HG03280 (cell line): Measurements from ENCODE around the gene OR51E1.

Source experiments
- ATAC-seq: cut with Tn5 transposase; IDR thresholded peaks from one replicate; pipeline ENCODE4 v1.9.1; 2021; ENCODE audit warnings: mild to moderate bottlenecking, moderate library complexity; ENCODE audit not compliant: unreplicated experiment

The OR51E1 gene

DNA sequence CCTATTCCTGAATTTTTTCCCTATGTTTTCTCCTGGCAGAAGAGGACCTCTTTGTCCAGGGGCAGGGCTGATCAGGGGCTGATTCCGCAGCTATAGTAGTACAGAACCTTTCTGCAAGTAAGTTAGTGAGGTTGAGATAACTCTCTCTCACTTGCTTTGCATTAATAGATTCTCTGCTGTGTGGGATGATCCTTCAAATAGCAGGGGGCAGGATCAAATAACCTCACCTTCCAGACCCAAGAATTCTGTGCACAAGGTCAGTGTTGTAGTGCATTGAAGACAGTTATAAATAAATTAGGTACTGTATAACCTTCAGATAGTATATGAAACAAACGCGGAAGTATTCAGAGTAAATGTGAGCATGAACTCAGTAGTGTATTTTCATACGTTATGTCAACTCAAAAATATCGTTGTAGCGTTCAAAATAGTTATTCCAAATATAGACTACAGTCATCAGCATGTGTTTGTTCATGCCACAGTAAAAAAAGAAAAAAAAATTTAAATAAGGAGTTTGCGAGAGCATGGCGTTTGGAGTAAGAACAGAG lies 61.1 kb downstream of the OR51E1 start:
- ATAC-seq: no peak
